Tongue (tissue), 3 donors: ENCODE measurements around the gene C9orf153. TPM values are rescaled to one million over a fixed set of nuclear protein-coding genes. Genes with fewer than 3 reads are reported as not detected.

Experiments used
- DNase-seq: peaks from one replicate; pipeline ENCODE4 v3.0.0-alpha.2; 2015
- small RNA-seq: library from RNA; depleted of rRNA; stranded (forward); fragments of <200 nt; gene quantifications from one replicate; pipeline ENCODE3, GENCODE V24; 2014; ENCODE audit warnings: low replicate concordance
- total RNA-seq: library from RNA; depleted of rRNA; stranded (reverse); fragments of >200 nt; gene quantifications from one replicate; pipeline ENCODE4 v1.2.3, GENCODE V29; 2014

Gene C9orf153
- total RNA-seq, 1 donor from 2014 or later = not detected

DNA sequence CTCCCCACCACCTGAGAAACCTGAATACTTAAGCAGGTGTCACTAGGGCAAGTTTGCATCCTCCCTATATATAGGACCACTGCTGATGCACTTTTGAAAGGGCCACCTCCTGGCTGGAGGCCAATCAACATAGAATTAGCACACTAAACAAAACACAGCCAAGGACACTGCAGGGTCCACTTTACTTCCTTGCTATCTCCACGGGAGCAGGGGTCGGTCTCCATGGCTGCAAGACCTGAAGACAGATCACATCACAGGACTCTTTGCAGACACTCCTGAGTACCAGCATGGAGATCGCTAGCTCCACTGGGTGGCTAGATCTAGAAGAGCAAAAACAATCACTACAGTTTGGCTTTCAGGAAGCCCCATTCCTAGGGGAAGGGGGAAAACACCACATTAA lies 72.3 kb downstream of the C9orf153 start:
- DNase-seq = no peak

DNA sequence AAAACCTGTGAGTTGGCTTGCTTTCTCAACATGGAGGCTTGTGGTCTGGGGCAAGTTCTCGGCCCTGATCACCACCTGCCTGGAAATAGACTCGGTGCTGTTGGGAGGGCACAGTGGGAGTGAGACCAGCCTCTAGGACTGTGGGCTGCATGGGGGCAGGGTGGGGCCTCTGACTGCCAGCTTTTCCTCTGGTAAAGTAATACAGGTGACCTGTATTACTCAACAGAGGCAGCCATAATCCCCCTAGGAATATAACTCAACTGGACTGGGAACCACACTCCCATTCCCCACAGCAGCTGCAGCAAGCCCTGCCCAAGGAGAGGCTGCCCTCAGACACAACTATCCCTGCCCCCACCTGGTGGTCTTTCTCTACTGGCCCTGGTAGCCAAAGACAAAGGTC lies 72.8 kb downstream of the C9orf153 start:
- DNase-seq = no peak

DNA sequence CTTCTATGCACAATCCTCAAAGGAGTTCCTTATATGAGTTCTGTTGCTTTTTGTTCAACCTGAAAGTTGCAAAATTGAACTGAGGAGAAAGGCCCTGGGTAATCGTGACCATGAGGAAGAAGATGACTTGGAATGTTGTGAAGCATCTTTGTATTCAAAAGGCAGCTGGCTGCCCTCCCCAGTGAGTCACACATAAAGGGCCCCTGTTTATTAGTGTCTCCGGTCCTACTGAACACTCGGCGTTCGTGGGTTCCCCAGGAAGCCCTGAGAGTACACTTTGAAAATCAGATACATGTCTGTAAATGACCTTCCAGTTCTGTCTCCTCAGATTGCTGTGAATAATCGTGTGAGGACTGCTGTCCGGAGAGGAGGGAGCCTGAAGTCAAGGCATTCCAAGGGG lies 73.6 kb downstream of the C9orf153 start:
- no peak for DNase-seq

DNA sequence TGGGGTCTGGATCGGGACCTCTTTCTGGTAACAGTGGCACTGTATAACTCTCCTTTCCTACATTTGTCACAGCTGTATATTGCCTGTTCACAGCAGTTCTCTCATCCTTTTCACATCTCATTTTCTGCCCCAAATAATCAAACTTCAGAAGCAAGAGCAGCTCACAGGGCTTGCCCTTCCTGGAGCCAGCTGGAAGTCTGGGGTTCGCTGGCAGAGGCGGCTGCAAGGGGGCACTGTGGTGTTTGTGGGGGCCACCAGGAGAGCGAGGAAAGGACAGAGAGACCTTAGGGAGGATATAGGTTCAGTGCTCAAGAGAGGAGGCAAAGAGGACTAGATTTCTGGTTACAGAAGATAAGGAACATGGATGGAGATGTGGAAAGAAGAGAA lies 75.3 kb downstream of the C9orf153 start:
- no peak for DNase-seq

DNA sequence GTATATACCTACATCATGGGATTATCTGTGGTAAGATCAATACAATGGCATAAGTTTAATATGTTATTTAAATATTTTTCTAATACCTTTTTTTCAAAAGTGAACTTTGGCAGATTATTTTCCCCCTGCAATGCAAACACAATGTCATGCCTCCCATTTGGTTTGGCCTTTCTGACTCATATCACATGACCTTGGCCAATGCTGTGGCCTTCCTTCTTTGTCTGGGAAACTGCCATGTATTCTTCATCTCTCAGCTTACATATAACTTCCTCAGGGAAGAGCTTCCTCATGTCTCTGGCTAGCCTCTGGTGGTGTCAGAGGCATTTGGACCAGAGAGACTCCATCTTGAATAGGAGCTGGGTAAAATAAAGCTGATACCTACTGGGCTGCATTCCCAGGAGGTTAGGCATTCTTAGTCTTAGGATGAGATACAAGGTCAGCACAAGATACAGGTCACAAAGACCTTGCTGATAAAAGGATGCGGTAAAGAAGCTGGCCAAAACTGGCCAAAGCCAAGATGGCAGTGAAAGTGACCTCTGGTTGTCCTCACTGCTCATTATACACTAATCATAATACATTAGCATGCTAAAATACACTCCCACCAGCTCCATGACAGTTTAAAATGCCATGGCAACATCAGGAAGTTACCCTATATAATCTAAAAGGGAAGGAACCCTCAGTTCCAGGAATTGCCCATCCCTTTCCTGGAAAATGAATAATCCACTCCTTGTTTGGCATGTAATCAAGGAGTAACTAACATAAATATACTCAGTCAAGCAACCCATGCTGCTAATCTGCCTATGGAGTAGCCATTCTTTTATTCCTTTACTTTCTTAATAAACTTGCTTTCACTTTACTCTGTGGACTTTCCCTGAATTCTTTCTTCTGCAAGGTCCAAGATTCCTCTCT lies 76.0 kb downstream of the C9orf153 start:
- DNase-seq = no peak

DNA sequence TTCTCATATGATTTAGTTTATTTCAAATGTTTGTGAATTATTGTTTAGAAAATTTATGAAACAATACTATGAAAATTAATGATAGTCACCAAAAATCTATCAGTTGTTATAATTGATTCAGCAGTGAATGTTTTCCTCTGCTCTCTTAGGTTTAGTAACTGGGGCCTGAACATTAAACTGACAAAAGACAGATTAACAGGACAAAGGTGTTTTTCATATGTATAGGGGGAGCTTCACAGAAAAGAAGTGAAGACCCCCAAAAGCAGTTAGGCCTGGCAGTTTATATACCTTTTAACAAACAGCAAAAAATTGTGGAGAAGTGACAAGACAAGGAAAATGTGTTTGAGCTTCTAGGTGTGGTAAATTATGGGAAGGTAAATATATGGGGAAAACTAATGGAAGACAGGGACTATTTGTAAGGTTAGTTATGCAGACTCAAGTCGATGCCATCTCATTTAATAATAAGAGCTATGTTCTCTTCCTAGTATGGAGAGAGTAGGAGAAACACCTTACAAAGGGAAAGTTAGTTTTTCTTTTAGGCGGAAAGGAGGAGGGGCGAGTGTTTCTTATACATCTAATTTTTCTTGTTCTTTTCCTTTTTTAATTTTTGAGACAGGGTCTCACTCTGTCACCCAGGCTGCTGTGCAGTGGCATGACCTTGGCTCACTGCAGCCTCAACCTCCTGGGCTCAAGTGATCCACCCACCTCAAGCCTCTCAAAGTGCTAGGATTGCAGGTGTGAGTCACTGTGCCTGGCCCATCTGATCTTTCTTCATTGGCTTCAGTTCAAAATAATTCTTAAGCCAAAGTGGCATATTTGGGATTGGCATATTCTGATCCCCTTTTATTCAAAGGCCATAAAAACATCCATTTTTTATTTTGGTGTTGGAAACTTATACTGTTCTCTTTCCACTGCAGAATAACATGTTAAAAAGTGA lies 77.8 kb downstream of the C9orf153 start:
- no peak for DNase-seq

DNA sequence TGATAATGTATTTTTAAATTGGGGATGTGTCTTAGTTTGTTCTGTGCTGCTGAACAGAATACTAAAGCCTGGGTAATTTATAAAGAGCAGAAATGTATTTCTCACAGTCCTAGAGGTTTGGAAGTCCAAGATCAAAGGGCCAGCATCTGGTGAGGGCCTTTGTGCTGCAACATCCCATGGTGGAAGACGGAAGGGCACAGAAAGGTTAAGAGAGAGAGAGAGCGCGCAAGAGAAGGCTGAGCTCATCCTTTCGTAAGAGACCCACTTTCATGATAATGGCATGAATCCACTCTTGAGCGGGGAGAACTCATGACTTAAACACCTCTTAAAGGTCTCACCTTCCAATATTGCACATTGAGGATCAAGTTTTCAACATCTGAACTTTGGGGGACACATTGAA lies 81.0 kb downstream of the C9orf153 start:
- no peak for DNase-seq

DNA sequence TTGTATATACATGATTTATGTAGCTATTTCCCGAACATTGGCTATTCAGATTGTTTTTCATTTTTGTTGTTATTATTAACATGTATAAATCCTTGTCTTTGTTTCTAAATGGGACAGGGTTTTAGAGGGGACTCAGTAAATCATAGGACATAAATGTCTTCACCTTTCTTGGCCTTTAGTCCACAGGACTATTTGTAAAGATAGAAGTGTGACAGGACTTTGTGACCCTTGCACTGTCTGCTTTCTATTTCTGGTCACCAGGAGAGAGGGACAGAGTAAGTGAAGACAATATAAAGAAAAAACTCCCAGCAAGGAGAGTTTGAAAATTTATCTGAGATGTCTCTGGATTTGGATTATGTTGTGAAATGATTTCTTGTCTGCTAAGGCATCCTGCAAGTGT lies 81.5 kb downstream of the C9orf153 start:
- no peak for DNase-seq

DNA sequence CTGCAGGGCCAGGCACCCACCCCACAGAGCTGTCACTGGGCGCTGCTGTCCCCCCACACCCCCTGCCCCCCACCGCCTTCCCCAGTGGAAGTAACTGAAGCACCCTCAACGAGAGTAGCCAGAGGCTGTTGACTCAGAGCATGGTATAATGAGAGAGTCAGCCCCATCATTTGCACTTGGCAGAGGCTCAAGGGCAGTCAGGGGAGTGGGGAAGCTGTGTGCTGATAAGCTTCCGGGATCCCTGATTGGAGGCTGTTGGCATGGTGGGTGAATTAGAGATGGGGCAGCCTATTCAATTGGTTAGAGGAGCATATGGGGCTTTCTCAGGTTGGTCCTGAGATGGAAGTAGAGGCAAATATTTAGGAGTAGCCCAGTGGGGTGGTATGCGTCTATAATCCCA lies 83.0 kb downstream of the C9orf153 start:
- DNase-seq = no peak

DNA sequence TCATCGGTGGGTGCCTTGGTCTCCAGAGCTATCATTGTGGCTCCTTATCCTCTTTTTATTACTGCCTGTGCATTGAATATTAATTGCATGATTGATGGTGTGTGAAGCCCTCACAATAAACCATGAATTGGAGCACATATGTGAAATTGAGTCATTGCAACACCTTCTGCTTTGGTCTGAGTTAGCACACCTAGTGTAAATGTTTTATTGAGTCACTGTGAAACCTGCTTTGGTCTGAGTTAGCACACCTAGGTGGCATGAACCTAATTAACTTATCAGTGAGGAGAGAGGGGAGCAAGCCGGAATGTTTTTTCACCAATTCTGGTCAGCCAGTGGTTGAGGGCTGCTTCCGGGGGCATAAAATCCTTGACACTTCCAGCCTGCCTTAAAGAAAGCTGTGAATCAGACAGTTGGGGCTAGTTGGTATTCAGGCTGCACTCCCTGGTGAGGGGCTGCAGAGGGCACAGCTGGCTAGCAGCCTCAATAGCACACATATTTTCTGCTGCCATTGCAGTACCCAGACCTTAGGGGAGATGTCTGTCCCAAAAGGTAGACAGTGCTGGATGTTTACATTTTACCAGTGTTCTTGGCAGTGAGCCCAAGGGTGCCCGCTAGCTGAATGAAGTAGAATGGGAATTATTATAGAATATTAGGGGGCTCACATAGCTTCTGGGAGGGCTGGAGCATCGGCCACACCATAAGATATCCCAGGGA lies 83.6 kb downstream of the C9orf153 start:
- no peak for DNase-seq

DNA sequence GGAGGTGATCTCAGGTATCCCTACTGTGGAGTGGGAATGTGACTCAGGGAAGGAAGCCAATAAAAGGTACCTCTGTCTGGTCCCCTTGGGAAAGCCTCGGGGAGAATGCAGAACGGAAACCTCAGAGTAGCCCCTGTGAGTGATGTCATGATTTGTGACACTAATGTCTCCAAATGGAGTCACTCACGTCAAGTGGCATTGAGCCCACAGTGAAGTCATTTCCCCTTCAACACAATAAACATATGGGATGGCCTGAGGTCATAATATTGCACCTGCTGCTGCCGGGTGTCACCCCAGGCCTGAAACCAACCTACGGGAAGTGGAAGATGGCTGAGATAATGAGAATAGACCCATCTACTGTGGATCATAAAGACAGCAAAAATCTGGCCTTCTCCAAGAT lies 84.2 kb downstream of the C9orf153 start:
- no peak for DNase-seq

Small RNAs within 50 kb of the gene (small RNA-seq; reads per million reads assigned to genes)
- gene AL137849.1 = not detected
- not detected for gene RN7SKP264

Other genes starting within 250 kb of the C9orf153 start
- gene GOLM1, start 160.1 kb downstream of the C9orf153 start, total RNA-seq = 44.2 TPM
- 49.3 TPM for gene ISCA1, start 22.9 kb upstream of the C9orf153 start, total RNA-seq
- 34.8 TPM for gene TUT7, start 94.8 kb upstream of the C9orf153 start, total RNA-seq